IMR-90 (cell line): ENCODE measurements around the gene NCKAP5. TPM values are rescaled to one million over a fixed set of nuclear protein-coding genes. Genes with fewer than 3 reads are reported as not detected.

Source experiments
- ATAC-seq: fragments of 200-7000 bp; cut with Tn5 transposase; 2 replicates; pipeline ENCODE4 v1.9.1; 2020; ENCODE audit warnings: low read depth, mild to moderate bottlenecking, moderate library complexity
- BruUV-seq: library from RNA; stranded (reverse); fragments of 400-500 nt; replicated peaks from 2 replicates; lab custom pipeline; 2021; lab: Mats Ljungman, UMichigan
- CTCF ChIA-PET: fragments of 300-600 bp; formaldehyde crosslinking; extraction: SDS; loops from one replicate; lab custom pipeline; 2021; ENCODE audit warnings: antibody characterized with exemption; lab: Yijun Ruan, JAX
- POLR2A ChIA-PET: fragments of 300-600 bp; sonication (Branson Sonifier 250); formaldehyde crosslinking; loops from one replicate; lab custom pipeline; 2022; ENCODE audit warnings: antibody characterized with exemption; ENCODE audit not compliant: unreplicated experiment; lab: Charles Lee
- DNase-seq: peaks from one replicate; pipeline ENCODE4 v3.0.0; 2013
- H2AFZ ChIP-seq: replicated peaks from 2 replicates; pipeline ENCODE3; 2013; ENCODE audit warnings: low read length, mild to moderate bottlenecking; ENCODE audit not compliant: poor library complexity
- H2AK5ac ChIP-seq: 2 replicates; pipeline ENCODE4 v1.6.1; 2013; ENCODE audit warnings: low read depth, low read length, inconsistent platforms
- H2AK9ac ChIP-seq: replicated peaks from 2 replicates; pipeline ENCODE3; 2013; ENCODE audit warnings: mild to moderate bottlenecking, low read depth, low read length, moderate library complexity; ENCODE audit not compliant: poor library complexity
- H2BK120ac ChIP-seq: 2 replicates; pipeline ENCODE4 v1.6.1; 2013; ENCODE audit warnings: low read depth, low read length, inconsistent platforms
- H2BK15ac ChIP-seq: 3 replicates; pipeline ENCODE4 v1.6.1; 2013; ENCODE audit warnings: low read depth, low read length, inconsistent platforms
- H2BK20ac ChIP-seq: 2 replicates; pipeline ENCODE4 v1.6.1; 2013; ENCODE audit warnings: low read depth, mild to moderate bottlenecking, inconsistent platforms, low read length, moderate library complexity
- H2BK5ac ChIP-seq: 2 replicates; pipeline ENCODE4 v1.6.1; 2013; ENCODE audit warnings: mild to moderate bottlenecking, low read depth, low read length, inconsistent platforms; ENCODE audit not compliant: poor library complexity, severe bottlenecking
- H3K14ac ChIP-seq: replicated peaks from 2 replicates; pipeline ENCODE4 v1.6.1; 2013; ENCODE audit warnings: low read depth, low read length, inconsistent platforms
- H3K18ac ChIP-seq: 2 replicates; pipeline ENCODE4 v1.6.1; 2013; ENCODE audit warnings: low read depth, low read length, control low read depth
- H3K23ac ChIP-seq: 2 replicates; pipeline ENCODE4 v1.6.1; 2013; ENCODE audit warnings: low read depth, low read length, inconsistent platforms
- H3K27ac ChIP-seq: 2 replicates; pipeline ENCODE4 v1.5.1; 2013; ENCODE audit warnings: mild to moderate bottlenecking, control low read depth, low read length; ENCODE audit not compliant: insufficient read depth
- H3K27me3 ChIP-seq: 2 replicates; pipeline ENCODE4 v1.6.1; 2013; ENCODE audit warnings: low read length; ENCODE audit not compliant: control insufficient read depth, insufficient read depth
- H3K36me3 ChIP-seq: 2 replicates; pipeline ENCODE4 v1.6.1; 2013; ENCODE audit warnings: low read length, mixed read lengths; ENCODE audit not compliant: control insufficient read depth, insufficient read depth
- H3K4ac ChIP-seq: 2 replicates; pipeline ENCODE4 v1.6.1; 2013; ENCODE audit warnings: low read depth, low read length, inconsistent platforms
- H3K4me1 ChIP-seq: 2 replicates; pipeline ENCODE4 v1.6.1; 2013; ENCODE audit warnings: low read length, mixed read lengths; ENCODE audit not compliant: control insufficient read depth, insufficient read depth
- H3K4me2 ChIP-seq: 2 replicates; pipeline ENCODE4 v1.6.1; 2013; ENCODE audit warnings: low read depth, mild to moderate bottlenecking, control low read depth, low read length, moderate library complexity
- H3K4me3 ChIP-seq: 2 replicates; pipeline ENCODE4 v1.5.1; 2013; ENCODE audit warnings: low read depth, mild to moderate bottlenecking, control low read depth, low read length, moderate library complexity; ENCODE audit not compliant: insufficient read depth
- H3K56ac ChIP-seq: 2 replicates; pipeline ENCODE4 v1.6.1; 2013; ENCODE audit warnings: low read length, inconsistent platforms; ENCODE audit not compliant: insufficient read depth; ENCODE audit errors: extremely low read depth
- H3K79me1 ChIP-seq, 2 experiments: 2 replicates each; pipeline ENCODE4 v1.6.1; 2013; ENCODE audit warnings: low read length in 2 of 2, inconsistent platforms in 1 of 2, low read depth in 1 of 2
- H3K9ac ChIP-seq: 2 replicates; pipeline ENCODE4 v1.6.1; 2013; ENCODE audit warnings: low read depth, low read length, control low read depth
- H3K9me1 ChIP-seq: 2 replicates; pipeline ENCODE4 v1.6.1; 2013; ENCODE audit warnings: low read length, inconsistent platforms; ENCODE audit not compliant: insufficient read depth
- H3K9me3 ChIP-seq: 2 replicates; pipeline ENCODE4 v1.6.1; 2013; ENCODE audit warnings: low read length; ENCODE audit not compliant: control insufficient read depth, insufficient read depth
- H4K20me1 ChIP-seq: 2 replicates; pipeline ENCODE4 v1.6.1; 2013; ENCODE audit warnings: low read length, inconsistent platforms; ENCODE audit not compliant: insufficient read depth
- H4K5ac ChIP-seq: 2 replicates; pipeline ENCODE4 v1.6.1; 2013; ENCODE audit warnings: mild to moderate bottlenecking, low read depth, low read length, control low read depth
- H4K8ac ChIP-seq, 2 experiments: 2 replicates each; pipeline ENCODE4 v1.6.1; 2013; ENCODE audit warnings: low read depth in 2 of 2, low read length in 2 of 2, control low read depth in 1 of 2, inconsistent platforms in 1 of 2
- H4K91ac ChIP-seq: 2 replicates; pipeline ENCODE4 v1.6.1; 2013; ENCODE audit warnings: low read depth, low read length, inconsistent platforms; ENCODE audit not compliant: insufficient read depth
- CEBPB ChIP-seq: IDR thresholded peaks from 2 replicates; pipeline ENCODE4 v1.6.1; 2012; ENCODE audit warnings: low read depth, low read length, improper control_type of control experiment
- SMC3 ChIP-seq: fragments of 150-350 bp; IDR thresholded peaks from 2 replicates; pipeline ENCODE4 v1.6.1; 2016; ENCODE audit warnings: low read depth, mild to moderate bottlenecking, antibody characterized with exemption, low read length, moderate library complexity
- WGBS, 2 experiments: methylation state at CpG; one replicate each; pipeline versions ENCODE4 v1.1.5 to v1.1.7; 2013; ENCODE audit warnings: missing lambda C conversion rate in 2 of 2; ENCODE audit not compliant: insufficient read length in 1 of 2; ENCODE audit errors: extremely low coverage in 2 of 2; 5-methylcytosine and 5-hydroxymethylcytosine counted together
- dilution Hi-C: fragments of 300-500 bp; cut with HindIII; formaldehyde crosslinking; loops from one replicate; pipeline ENCODE4 v1.14.3; 2018; ENCODE audit warnings: low sequenced_read_pairs; ENCODE audit not compliant: unreplicated experiment
- in situ Hi-C: fragments of 300-500 bp; cut with MboI; formaldehyde crosslinking; loops from 3 replicates; pipeline ENCODE4 v1.14.3; 2019; ENCODE audit warnings: low sequenced_read_pairs, inconsistent platforms, mixed read lengths
- intact Hi-C: fragments of 100-400 bp; cut with micrococcal nuclease; formaldehyde crosslinking; loops from 2 replicates; pipeline ENCODE4 v1.10.0; 2022
- polyA plus RNA-seq, 3 experiments: library from polyadenylated mRNA; depleted of rRNA; stranded (reverse); fragments of >200 nt; gene quantifications; 2 replicates each; pipeline ENCODE4 v1.2.3, GENCODE V29; 2012; ENCODE audit warnings: low replicate concordance in 1 of 3
- total RNA-seq: library from RNA; depleted of rRNA; stranded (reverse); fragments of >200 nt; gene quantifications from 2 replicates; pipeline ENCODE4 v1.2.3, GENCODE V29; 2012
- TF ChIP-seq, protein P1 (sequence below): fragments of 150-350 bp; IDR thresholded peaks from 2 replicates; pipeline ENCODE4 v1.6.1; 2017; ENCODE audit warnings: mild to moderate bottlenecking, antibody characterized with exemption, low read length, low read depth

The NCKAP5 gene
- total and polyA plus RNA-seq, 2 of the 4 experiments (the other 2 are of a cell fraction) = 2.7 to 3.9 TPM

DNA sequence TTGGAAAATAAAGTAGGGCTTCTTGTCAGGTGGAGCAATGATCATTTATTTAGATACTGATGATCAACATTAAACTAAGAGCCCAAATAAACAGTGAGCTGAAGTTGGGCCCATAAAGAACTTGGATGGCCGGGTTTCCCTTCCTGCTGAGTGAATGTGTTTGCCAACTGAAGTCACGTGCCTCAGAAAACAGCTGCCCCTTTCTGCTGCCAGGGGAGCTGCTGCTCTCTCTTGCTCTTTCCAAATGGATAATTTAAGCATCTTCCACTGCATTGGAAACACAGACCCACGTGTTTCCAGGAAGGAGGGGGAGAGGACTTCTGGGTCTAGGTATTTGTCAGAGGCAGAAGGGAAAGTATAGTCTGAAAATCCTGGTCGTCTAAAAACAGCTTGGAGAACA, 22.9 kb upstream of the NCKAP5 start:
- H3K36me3 ChIP-seq = no peaks in the 10 kb centered on the region
- no peak overlapping the region for H4K5ac ChIP-seq
- no peak overlapping the region for H4K8ac ChIP-seq
- H2AK5ac ChIP-seq = no peak overlapping the region
- no peaks in the 10 kb centered on the region for H3K27me3 ChIP-seq
- H3K9me1 ChIP-seq = peaks cover 3% of the 10 kb centered on the region
- CTCF ChIA-PET = interaction anchor here (1.2 kb wide), 1 partner anchor 50 kb away, joined by 4 read pairs; no protein-coding TSS in a partner anchor
- H3K56ac ChIP-seq = no peak overlapping the region
- H2AFZ ChIP-seq = no peak overlapping the region
- H2BK5ac ChIP-seq = no peak overlapping the region
- no peak overlapping the region for H3K4me3 ChIP-seq
- ATAC-seq (peak; percentile 37), DNase-seq (no peak)
- H3K4me1 ChIP-seq = peaks cover 7% of the 10 kb centered on the region
- no peaks in the 10 kb centered on the region for H3K9me3 ChIP-seq
- TF ChIP-seq SMC3 (no peak), CEBPB (no peak)
- TF ChIP-seq, protein P1, sequence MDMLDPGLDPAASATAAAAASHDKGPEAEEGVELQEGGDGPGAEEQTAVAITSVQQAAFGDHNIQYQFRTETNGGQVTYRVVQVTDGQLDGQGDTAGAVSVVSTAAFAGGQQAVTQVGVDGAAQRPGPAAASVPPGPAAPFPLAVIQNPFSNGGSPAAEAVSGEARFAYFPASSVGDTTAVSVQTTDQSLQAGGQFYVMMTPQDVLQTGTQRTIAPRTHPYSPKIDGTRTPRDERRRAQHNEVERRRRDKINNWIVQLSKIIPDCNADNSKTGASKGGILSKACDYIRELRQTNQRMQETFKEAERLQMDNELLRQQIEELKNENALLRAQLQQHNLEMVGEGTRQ = peak; percentile 58; the same call in 1 of the 2 replicates
- WGBS, 2 experiments = no CpG with 5 or more reads among the region's 4 CpGs
- H2BK20ac ChIP-seq = no peak overlapping the region
- H3K79me1 ChIP-seq = no peaks in the 10 kb centered on the region
- peak overlapping the region; percentile 20; the same call in 1 of the 2 replicates for H3K4ac ChIP-seq
- no peaks in the 10 kb centered on the region for H4K20me1 ChIP-seq
- POLR2A ChIA-PET = no interaction called here
- no peak overlapping the region for H3K27ac ChIP-seq
- H4K91ac ChIP-seq = no peak overlapping the region
- in situ Hi-C loops = no loop called here
- no peak overlapping the region for H3K4me2 ChIP-seq
- no peak overlapping the region for H2BK120ac ChIP-seq
- H3K23ac ChIP-seq = no peak overlapping the region
- intact Hi-C loops = no loop called here
- no peak overlapping the region for H3K9ac ChIP-seq
- no TSS peak for BruUV-seq
- no peak overlapping the region for H3K18ac ChIP-seq
- H2AK9ac ChIP-seq = no peak overlapping the region
- peak overlapping the region; percentile 70; the same call in 1 of the 2 replicates for H3K14ac ChIP-seq
- H2BK15ac ChIP-seq = peak overlapping the region; percentile 49; the same call in 1 of the 3 replicates
- dilution Hi-C loops = no loop called here
